Renal cortex interstitium (tissue), 15 donors: ENCODE results near the gene ATP11C. TPM values are rescaled to one million over a fixed set of nuclear protein-coding genes. Genes with fewer than 3 reads are reported as not detected.
"Not testable (repeated sequence)": the region's sequence is repeated elsewhere in the genome, so short reads cannot be mapped to it uniquely, and the experiment has no call there.

Experiments used
- DNase-seq, 11 donors: peaks; one replicate each; pipeline ENCODE4 v3.0.0-alpha.2; 2013; ENCODE audit warnings: low read depth in 9 of 11, low spot score in 4 of 11; ENCODE audit errors: extremely low read depth in 1 of 11
- long read RNA-seq, 16 experiments: transcript quantifications; one replicate each; lab custom pipeline, GENCODE V29; 2026
- polyA plus RNA-seq, 3 donors: library from polyadenylated mRNA; unstranded; fragments of 120-200 nt; gene quantifications; one replicate each; pipeline ENCODE4 v1.2.1, GENCODE V29; 2013; ENCODE audit not compliant: insufficient read length in 3 of 3

ATP11C gene
- 10 to 100 TPM; 37.4 to 49.0 (median 47.3) TPM for polyA plus RNA-seq
- long read RNA-seq, donor 1: 0 reads
- long read RNA-seq, donor 2: 0 reads
- long read RNA-seq, donor 3: 0 reads
- long read RNA-seq, donor 4: 0 reads
- long read RNA-seq, donor 5, partial matches to known transcripts: 0 of 1 reads
- long read RNA-seq, donor 5, other reads (novel, unspliced or antisense): 0 of 1 reads
- long read RNA-seq, donor 6: 0 reads
- long read RNA-seq, donor 7: 0 reads
- long read RNA-seq, donor 8, partial matches to known transcripts: 14 of 15 reads
- long read RNA-seq, donor 8, other reads (novel, unspliced or antisense): 0 of 15 reads
- long read RNA-seq, donor 9: 0 reads
- long read RNA-seq, donor 10: 0 reads
- long read RNA-seq, donor 11: 0 reads
- long read RNA-seq, donor 12: 0 reads
- long read RNA-seq, donor 13: 0 reads
- long read RNA-seq, donor 14: 0 reads
- long read RNA-seq, donor 15: 0 reads
- long read RNA-seq, donor 16, partial matches to known transcripts: 0 of 1 reads
- long read RNA-seq, donor 16, other reads (novel, unspliced or antisense): 0 of 1 reads

DNA sequence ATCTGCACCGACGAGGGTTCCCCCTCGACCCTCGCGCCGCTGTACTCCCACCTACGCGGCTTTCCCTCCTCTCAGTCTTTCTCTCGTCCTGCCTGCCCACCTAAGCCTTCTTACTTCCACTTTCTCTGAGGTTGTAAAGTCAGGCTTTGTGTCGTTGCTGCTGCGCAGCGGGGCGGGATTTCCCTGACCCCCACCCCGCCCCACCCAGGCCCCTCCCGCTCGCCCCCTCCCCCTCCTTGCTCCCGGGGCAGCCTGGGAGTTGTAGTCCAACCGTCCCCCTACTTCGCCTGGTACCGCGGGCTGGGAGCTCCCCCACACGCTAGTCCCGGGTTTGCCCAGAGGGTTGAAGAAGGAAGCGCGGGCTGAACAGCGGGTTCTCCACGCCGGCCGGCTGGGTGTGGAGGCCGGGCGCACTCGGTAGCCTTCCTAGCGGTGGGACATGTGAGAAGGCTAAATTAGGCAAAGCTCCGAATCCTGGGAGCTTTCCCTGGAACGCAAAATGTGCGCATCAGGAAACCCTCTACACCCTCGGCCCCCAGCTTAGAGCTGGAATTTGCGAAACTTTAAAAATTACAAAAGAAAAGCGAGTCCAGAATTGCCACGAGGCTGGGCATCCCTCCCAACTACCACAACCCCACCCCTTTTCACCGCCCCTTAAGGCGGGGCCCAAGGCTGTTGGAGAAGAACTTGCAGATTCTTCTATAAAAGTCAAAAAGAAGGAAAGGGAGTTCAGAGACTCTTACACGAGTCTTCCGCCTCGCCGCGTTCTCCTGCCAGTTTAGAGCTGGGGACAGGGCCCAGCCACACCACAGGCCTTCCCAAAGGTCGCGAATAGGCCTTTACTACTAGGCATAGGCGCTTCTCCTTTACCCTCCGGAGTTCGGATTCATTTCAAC lies at the start of gene ATP11C:
ATP11C (minus strand) TSS at position 153 of the 896 bp plus-strand sequence. CDS start 1,011 bp downstream, outside the sequence.
- peak; percentile 53 to 74 (median 64) for DNase-seq

DNA sequence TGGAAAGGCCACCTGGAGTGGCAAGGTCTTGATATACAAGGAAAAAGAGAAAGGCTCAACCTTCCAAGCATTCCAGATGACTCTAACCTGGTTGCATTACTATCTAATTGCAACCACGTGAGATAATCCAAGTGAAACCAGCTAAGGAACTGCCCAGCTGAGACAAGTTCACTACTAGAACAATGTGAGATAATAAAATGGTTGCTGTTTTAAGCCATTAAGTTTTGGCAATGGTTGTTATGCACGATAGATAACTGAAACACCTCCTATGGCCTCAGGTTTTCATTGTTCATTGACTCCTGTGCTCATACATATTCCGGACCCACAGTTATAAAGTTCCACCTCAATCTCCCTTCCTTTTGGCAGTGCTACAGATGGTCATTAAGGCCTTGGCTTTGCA lies 41.6 kb upstream of the ATP11C start:
- no peak for DNase-seq

DNA sequence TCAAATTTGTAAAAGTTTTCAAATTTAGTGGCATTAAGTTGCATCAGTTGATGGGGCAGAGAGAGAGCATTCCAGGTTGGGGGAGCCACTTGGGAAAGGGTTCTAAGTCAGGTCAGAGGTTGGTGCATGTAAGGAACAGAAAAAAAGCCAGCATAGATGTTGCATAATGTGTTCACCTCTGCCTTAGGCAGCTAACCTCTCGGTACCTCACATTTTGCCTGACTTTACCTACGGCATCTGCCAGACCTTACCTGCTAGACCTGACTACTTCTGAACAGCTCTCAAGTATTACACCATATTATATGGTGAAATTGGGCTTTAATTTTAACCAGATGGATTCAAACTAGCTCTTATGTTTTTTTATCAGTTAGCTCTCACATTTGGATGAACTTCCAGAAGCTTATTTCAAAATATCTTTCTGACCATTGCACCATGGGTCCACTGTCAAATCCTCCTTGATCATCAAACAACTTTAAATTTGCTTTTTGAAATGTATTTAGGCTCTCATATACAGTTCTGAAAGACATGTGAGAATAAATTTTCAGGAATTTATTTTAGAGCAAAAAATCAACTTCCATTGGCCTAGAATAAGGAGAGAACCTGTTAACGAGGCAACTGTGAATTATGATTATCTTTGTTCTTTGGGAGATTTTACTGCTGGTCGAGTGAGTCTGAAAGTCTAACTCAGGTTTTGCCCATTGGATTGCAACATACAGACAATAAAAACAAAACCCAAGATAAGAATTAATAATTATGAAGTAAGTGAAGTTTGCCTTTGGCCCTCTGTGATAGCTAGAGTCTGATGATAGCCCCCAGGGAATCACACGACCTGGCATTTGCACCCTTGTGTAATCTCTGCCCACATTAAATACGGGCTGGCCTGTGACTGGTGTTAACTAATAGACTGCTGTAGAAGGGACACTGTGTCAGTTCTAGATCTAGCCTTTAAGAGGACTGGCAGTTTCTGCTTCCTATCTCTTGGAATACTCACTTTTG lies 40.1 kb upstream of the ATP11C start:
- no peak for DNase-seq

DNA sequence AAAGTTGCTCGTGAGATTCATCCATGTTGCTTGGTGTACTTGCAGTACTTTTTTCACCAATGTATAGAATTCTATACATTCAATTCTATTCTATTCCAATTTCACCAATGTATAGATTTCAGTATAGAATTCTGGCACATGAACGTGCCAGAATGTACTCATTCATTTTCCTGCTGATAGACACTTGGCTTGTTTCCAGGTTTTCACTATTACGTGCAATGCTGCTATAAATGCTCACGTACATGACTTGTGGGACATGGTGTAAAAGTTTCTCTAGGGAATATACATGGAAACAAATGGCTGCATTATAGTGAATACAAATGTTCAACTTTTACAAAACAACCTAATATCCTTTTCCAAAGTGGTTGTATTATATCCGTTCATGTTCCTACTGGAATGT lies 39.3 kb upstream of the ATP11C start:
- no peak for DNase-seq

DNA sequence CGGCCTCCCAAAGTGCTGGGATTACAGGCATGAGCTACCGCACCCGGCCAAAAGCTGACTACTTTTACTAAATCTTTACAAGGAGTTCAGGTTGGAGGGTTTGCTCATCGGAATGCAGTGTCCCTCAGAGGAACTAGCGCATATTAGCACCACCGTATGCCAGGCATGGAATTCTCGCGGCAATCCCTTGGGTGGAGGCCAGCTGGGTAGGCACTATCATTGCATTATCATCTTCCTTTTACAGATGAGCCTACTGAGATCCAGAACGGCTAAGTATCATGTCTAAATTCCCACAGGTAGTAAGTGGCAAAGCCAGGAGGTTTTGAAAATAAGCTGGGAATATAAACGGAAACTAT lies 38.5 kb upstream of the ATP11C start:
- DNase-seq: no peak

DNA sequence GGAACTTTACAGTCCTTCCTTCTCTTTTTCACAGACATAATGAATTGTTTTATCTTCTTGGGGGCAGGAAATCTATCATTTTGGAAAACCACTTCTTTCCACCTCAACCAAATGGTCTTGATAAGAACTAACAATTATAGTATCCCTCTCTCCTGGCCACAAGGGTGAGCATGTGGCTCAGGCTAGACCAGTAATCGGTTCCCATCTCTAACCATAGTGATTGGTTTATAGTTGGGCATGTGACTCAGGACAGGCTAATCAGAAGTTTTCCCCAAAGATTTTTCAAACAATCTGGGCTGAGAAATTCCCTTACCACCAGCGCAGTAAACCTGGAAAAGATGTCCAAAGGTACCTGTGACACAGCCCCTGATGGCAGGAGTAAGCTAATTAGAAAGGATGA lies 36.4 kb upstream of the ATP11C start:
- no peak for DNase-seq

DNA sequence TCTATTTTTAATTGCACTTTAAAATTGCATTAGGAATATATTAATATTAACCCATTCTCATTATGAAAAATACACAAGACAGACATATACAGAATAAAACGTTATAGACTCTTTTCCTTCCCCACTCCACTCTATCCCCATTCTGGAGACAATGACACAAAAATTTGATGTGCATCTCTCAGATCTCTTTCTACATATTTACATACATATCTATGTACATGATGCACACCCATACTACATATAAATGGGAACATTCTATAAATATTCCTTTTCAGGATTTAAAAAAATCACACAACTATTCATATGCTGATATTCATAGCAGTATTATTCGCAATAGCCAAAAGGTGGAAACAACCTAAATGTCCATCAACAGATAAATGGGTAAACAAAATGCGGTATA lies 34.9 kb upstream of the ATP11C start:
- DNase-seq: no peak

DNA sequence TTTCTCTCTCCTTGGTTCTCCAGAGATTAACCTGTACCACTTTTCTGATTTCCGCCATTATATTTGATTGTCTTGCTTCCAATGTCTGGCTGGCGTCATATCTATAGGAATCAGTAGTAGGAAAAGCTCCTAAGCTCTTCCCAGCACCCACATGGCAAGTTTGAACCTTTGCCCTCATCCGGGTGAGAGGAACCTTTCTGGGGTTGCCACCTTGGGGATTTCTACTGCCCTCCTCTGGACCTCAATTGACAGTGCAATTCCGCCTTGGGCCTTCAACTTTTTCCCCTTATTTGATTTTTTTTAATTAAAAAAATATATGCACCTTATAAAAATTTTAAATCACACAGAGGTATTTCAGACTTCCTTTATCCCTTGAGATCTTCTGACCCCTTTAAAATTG lies 34.4 kb upstream of the ATP11C start:
- DNase-seq: no peak

DNA sequence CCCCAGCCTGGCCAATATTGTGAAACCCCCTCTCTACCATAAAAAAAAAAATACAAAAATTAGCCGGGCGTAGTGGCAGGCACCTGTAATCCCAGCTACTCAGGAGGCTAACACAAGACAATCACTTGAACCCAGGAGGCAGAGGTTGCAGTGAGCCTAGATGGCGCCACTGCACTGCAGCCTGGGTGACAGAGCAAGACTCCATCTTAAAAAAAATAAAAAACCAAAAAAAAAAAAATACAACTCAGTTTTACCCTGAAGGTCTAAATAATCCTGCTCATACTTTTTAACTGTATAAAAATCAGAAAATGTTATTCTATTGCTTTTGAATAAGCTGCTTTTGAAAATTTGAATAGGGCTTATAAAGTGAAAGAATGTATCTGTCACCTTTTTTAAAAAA lies 33.3 kb upstream of the ATP11C start:
- not testable (repeated sequence) for DNase-seq

DNA sequence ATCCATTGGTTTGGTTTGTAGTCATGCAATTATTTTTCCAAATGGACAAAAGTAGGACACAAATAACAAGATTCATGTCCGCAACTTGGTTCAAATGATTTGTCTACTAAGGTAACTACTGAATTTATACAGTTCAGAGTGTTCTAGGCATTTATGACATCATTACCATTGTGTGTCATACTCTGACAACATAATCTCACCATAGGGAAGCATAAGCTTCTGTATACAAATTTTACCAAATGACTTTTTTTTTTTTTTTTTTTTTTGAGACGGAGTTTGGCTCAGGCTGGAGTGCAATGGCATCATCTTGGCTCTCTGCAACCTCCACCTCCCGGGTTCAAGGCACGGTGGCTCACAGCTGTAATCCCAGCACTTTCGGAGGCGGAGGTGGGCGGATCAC lies 32.6 kb upstream of the ATP11C start, which contains the start of gene CXorf66:
CXorf66 (minus strand) TSS at position 101 of the 400 bp plus-strand sequence; CDS start at position 76, 25 bp downstream.
- no peak for DNase-seq

DNA sequence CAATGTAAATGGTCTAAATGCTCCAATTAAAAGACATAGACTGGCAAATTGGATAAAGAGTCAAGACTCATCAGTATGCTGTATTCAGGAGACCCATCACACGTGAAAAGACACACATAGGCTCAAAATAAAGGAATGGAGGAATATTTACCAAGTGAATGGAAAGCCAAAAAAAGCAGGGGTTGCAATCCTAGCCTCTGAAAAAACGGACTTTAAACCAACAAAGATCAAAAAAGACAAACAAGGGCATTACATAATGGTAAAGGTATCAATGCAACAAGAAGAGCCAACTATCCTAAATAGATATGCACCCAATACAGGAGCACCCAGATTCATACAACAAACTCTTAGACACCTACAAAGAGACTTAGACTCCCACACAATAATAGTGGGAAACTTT lies 28.2 kb upstream of the ATP11C start:
- not testable (repeated sequence) for DNase-seq

DNA sequence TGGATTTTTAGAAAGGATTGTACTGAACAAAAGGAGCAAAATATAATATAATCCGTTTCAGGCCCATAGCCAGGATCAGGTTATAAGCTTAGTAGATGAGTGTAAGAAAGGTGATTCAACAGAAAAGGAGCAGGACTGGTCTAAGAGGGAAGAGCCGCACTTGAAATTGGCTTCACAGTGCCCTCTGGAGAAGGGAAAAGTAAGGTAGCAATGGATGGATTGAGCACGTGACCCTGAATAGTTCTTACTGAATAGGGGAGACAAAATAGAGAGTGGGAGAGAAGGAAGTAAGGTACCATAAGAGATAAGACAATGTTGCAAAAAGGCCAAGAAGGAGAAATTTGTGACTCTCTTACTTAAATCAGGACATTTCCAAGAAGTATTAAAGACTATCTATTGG lies 16.9 kb upstream of the ATP11C start:
- no peak for DNase-seq

DNA sequence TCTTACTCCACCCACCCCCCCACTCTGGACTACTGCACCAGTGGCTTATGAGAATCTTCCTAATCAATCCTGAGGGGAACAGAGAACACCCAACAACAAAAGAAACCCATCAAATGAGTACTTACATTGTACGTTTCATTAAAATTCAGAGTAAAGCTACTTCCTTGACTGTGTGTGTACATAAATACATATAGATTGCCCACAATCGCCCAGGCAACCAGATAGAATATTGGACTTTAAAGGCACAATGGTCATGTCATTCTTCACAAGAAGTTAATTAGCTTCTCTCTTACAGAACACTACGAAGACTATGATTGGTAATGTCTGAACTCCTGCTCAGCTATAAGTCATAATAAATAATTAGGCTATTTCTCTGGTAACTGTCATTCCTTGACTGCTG lies 12.2 kb upstream of the ATP11C start:
- no peak for DNase-seq

DNA sequence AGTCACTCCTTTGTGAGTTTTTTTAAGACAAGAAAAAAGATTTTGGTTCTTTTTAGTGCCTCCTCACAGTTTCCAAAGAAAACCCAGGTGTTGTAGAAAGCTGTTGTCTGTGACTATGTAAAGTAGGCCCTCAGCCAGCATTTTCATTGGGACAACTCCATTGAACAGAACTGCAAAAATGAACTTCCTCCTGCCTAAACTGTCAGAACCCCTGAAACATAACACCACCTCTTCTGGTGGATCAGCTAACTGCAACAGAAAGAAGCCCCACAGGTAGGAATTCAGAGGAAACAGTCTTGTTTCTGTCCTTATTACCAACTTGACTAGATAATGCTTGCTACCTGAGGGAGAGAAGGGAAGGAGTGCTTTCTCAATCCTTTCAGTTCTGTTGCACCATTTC lies 3.4 kb upstream of the ATP11C start:
- DNase-seq: no peak

DNA sequence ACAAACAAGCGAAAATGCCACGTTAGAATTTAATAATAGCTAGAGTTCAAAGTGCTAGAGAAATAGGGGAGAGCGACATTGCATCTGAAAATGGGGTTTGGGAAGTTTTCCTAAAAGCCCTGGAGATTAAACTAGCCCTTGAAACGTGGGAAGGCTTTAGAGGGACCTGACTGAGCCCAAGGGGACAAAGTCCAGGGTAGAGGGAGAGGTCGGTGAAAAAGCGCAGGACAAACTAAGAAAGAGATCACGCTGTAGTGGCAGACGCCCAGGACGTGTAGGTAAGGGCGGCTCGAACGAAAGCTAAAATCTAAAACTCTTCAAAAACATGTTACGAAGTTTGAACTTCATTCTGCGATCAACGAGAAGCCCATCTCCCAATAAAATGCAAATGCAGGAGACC lies 1.1 kb upstream of the ATP11C start:
- DNase-seq: no peak

DNA sequence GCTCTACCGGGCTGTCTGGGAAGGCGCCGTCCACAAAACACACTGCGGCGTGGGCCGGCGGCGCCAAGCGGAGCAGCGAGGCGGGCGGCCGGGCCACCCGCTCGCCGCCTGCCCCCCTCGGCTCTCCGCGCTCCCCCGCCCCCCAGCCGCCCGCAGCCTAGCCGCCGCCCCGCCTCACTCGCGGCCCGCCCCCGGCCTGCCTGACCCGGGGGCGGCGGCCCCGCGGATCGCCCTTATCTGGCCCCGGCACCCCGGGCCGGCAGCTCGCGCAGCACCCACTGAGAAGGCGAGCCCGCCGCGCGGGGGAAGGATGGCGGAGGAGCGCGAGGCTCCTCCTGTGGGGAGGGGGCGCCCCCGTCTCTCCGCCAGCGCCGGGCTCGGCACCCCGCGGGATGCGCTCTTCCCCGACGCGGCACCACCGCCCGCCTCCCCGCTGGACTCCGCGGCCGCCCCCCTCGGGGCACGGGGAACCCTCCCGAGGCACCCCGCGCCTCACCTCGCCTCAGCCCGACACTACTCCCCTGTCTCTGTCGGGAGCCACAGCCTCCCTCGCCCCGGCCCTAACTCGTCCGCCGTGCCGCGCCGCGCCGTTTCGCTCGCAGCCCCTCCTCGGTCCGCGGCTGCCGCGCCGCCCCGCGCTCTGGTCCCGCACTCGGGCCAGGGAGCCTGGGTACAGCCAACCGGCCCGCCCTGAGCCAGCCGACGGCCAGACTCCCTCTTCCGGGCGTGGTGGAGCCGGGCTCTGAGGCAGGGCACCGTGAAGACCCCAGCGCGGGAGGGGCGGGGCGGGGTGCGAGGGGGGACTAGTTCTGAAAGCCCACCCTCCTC lies 566 bp downstream of the ATP11C start:
- DNase-seq: peak in 2 of 11 donors; percentile 31 to 32

DNA sequence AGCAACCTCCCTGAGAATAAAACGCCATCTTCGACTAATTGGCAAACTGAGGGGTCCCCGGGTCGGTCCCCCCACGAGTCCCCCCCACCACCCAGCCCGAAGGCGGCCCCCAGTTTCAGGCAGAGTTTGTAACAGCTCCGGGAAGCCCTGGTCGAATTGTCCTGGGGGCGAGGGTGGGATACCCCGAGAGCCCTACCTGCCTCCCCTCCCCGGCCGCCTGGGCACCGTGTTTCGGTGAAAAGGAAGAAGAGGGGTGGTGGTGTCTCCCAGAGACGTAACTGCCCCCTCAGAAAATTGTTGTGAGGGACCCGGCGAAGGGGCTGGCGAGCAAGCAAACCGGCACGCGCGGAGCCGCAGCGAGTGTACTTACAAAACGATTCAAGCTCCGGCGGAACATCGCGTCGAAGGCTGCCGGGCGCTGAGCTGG lies 1.2 kb downstream of the ATP11C start:
- DNase-seq: no peak
